Hematopoietic multipotent progenitor cell treated with erythropoietin and hydrocortisone succinate and interleukin-3 and kit ligand, for 15 days (in vitro differentiated cells): Measurements from ENCODE around the gene RFPL2.

Source experiments
- DNase-seq: peaks from one replicate; pipeline ENCODE4 v3.0.0-alpha.2; 2015; ENCODE audit warnings: low spot score

RFPL2 gene

GRCh38 chr22:32204856-32205722, at the start of gene RFPL2:
RFPL2 (minus strand) TSS chr22:32205073; CDS start chr22:32202451, 2,622 bp downstream.
- DNase-seq, result peak; percentile 37

DNA sequence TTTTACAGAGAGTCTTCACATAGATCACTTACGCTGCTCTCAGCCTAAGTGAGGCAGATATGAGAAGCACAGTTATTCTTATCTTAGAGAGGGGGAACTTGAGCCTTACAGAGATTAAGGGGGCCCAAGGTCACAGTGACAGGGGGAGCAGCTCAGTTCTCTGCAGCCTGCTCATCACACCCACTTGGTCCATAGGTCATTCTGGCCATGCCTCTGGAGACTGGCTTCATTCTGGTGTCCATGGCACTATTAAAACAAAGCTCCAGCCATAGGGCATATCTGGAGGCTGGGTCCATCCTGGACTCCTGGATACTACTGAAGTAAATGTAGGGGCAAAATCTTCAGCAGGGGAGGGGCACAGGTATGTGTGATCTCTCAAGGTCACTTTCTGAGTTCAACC, 44.4 kb upstream of the RFPL2 start:
- no peak for DNase-seq

- no peak for DNase-seq
Observed at GRCh38 chr22:32248276-32248675, 43.4 kb upstream of the RFPL2 start.

DNA sequence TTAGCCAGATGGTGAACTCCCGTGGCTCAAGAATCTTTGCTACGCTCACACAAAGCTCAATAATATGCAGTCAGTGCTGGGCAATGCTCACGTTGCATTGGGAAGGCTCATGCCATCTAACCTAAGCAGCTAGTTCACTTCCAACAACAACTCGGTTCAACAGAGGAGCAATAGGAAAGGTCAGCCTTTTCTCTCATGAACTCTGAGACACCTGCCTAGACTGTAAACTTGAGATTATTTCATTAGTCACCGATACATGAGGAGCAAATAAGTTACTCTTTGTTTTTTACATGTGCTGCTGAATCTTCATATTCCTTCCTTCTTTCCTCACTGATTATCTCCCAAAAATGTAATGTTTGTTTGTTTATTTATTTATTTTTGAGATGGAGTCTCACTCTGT, 41.3 kb upstream of the RFPL2 start:
- DNase-seq, result no peak

GRCh38 chr22:32245042-32245441, 40.2 kb upstream of the RFPL2 start:
- DNase-seq, result no peak

GRCh38 chr22:32244547-32244946, 39.7 kb upstream of the RFPL2 start:
- DNase-seq, result no peak

DNA sequence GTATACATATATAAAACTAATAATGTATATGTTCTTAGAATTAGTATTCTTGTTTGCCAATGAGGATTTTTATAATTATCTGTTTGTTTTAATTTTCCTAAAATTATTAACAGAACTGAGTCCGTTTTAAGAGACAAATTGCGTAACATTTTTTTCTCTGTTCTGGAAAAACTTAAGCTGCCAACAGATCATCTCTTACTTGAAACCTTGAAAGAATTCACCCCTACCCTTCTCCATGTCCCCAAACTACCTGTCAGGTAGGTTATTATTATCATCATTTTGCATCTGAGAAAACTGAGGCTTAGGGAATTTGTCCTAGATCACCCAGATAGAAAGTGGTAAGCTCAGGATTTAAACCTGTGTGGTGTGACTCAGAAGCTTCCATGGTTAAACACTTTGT, 35.6 kb upstream of the RFPL2 start:
- no peak for DNase-seq

DNA sequence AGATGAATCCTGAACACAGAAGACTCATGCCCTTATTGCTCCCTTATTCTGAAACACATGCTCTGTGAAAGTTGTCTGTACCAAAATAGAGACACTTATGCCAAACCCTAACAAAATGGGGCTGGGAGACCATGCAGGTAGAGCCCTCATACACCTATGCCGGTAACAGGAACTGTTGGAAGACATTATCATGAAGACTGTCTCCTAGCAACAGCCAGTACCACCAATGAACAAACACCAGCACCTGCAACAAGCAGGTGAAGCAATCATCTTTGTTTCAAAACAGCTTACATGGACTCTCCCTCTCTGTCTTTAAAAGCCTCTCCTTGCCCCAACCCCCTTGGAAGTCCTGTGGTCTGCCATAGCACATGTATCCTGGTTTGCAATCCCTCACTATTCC, 33.0 kb upstream of the RFPL2 start:
- DNase-seq, result no peak

DNA sequence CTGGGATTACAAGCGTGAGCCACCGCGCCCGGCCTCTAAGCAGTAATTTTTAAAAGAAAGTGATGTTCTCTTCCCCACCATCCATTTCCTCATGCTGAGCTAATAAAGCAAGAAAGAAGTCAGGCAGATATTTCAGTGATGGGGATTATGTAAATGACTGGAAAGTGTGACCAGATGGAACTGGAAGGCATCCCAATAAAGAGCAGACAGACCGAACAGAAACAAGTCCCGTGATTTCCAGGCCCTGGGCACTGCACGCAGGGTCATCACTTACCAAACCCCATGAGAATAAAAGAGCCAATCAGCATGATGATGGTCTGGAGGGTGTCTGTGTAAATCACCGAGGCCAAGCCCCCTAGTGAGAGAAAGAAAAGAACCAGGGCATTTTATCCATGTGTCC, 32.1 kb upstream of the RFPL2 start:
- no peak for DNase-seq

DNA sequence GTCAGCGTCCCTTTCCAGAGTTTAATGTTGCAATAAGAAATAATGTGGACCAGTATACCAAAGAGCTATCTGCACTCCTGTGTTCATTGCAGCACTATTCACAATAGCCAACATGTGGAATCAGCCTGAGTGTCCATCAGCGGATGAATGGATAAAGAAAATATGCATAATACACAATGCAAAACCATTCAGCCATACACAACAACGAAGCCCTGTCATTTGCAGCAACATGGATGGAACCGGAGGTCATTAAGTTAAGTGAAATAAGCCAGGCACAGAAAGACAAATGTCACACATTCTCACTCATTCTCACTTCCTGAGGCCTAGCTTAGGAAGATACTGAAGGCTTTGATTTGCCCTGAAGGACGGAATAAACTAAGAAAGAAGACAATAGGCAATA, 28.2 kb upstream of the RFPL2 start:
- no peak for DNase-seq

DNA sequence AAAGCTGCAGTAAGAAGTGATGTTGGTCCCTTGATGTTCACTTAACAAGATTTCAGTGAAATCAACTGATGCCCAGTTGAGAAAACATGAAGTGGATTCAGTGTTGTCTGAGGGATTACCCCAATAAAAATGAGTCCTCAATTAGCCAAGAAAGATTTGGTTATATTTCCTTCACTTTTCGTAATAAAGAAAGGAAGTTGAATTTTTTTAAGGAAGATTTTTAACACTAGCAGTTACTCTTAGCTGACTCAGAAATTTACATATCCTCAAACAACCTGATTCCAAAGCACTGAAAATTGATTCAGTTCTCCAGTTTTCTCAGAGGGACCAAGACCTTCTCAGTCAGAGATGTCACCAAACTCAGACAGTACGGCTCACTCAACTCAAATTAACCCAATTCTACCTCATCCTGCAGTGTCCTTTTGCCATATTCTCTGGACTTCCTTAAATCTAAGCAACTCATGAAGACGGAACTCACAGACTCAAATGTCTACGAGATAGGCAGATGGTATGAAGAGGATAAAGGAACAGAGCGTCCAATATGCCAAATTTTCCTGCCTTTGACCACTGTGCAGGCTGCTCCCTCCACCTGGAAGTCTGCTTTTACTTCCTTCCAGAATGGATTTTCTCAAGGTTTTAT, 27.4 kb upstream of the RFPL2 start:
- DNase-seq, result no peak

- no peak for DNase-seq
Observed at GRCh38 chr22:32226326-32227104, 21.6 kb upstream of the RFPL2 start.

GRCh38 chr22:32222991-32223390, 18.1 kb upstream of the RFPL2 start:
- no peak for DNase-seq

- no peak for DNase-seq
Observed at GRCh38 chr22:32219026-32219425, 14.2 kb upstream of the RFPL2 start.

GRCh38 chr22:32218470-32218869, 13.6 kb upstream of the RFPL2 start:
- DNase-seq, result no peak

DNA sequence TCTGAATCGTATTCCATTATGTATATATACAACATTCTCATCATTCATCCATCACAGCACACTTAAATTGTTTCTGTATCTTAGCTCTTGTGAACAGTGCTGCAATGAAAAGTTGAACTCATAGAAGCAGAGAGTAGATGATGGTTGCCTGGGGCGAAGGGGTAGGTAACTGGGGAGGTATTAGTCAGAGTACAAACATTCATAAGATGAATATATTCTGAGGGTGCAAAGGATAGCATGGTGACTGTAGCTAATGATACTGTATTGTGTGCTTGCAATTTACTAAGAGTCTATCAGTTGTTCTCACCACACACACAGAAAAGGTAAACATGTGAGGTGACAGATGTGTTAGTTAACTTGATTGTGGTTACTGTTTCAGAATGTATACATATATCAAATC, 12.6 kb upstream of the RFPL2 start:
- DNase-seq, result no peak

DNA sequence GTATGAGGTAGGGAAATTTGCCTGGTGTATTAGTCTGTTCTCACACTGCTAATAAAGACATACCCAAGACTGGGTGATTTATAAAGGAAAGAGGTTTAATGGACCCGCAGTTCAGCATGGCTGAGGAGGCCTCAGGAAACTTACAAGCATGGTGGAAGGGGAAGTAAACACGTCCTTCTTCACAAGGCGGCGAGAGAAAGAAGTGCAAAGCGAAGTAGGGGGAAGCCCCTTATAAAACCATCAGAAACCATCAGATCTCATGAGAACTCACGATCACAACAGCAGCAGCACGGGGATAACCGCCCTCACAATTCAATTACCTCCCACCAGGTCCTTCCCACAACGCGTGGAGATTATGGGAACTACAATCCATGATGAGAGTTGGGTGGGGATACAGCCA, 12.0 kb upstream of the RFPL2 start:
- DNase-seq, result no peak

DNA sequence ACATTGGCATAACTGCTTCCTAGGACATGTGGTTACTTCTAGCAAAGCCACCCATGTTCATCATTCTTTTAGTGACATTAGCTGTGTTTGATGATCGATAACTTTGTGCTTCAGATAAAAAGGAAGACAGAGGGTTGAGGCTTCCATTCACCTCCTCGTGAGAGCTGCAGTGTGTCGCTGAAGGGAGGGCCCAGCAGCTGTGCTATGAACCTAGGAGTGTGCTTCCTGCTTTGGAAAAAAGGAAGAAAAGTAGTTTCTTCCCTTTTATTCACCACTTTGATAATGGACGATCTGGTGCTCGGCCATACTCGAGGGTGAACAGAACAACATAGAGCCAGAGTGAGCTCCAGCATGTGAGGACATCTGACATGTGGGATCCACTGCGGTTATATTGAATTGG, 6.1 kb upstream of the RFPL2 start:
- no peak for DNase-seq

DNA sequence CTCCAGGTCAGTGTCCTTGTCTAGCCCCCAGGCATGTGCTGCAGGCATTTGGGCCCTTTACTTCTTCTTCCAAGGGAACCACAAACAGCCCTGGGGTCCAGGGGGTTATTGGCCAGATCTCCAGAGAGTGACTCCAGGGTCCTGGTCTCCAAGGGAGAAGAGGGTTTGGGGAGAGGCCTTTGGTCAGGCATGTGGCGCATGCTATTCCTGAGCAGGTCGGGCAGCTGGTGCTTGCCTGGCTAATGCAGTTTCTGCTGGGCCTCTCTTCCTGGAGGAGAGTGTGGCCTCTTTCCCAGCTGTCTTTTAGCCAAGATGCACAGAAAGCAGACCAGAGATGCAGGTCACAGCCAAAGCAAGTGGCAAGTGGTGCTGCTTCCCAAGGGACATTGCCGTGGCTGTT, 3.8 kb upstream of the RFPL2 start:
- DNase-seq, result no peak

DNA sequence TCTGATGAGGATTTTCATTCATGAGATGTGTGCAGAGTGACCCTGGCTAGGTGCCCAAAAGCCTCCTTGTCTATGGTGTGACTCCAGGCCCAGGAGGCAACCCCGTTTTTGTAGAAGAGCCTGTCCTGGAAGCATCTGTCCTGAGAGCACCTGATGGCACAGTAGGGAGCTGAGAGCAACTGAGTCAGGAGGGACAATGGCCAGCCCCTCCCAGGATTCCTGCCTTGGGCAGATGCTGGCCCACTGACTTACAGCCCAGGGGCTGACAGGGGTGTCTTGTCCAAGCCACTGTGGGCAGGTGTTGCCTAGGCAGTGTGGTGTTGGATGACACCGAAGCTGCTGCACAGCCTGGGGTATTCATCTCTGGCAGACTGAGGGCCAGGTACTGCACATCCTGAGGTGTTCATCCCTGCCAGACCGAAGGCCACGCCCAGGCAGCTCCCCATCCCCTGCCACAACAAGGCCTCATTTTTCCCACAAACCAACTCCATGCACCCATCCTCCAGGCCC, 3.2 kb upstream of the RFPL2 start:
- no peak for DNase-seq

DNA sequence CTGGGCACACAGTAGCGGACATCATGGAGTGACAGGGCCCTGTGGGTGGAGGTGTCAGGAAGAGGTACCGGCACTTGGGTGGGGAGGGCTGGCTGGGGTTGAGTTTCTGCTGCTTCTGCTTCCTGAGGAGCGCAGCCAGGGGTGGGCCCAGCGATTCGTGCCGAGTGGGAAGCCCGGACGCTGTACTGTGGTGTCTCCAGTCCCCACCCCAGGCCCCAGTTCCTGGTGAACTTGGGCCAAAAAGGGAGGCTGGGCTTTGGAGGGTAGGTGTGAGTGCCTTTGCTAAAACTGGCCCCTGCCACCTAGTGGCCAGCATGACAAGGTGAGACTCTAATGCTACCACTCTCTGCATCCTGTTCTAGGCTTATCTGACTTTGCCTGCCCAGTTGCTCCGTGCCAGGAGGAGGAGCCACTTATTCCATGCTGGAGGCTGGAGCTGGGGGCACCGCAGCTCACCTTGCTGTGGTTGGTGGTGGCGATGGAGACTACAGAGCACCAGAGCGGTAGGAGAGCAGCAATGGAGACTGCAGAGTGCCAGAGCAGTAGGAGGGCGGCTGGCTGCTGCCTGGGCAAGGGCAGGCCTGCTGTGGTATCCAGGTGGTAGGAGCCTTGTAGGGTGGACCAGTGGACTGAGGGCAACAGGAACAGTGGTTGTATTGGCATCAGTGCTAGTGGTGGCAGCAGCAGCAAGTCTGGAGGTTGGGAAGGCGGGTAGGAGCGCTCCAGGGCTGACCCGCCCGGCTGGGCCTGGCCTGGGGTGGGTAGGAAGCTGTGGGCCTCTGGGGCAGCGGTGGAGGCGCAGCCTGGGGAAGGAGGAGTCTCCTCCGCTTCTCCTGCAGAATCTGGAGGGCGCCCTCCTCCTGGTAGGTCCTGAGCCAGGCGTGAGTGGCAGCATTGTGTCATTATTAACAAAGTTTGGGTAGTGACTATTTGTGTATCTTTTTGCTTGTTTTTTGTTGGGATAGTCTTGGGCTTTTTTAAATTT, 2.2 kb upstream of the RFPL2 start:
- peak; percentile 62 for DNase-seq
